ENCODE measurements around the gene PRAMEF1.
"Not testable (repeated sequence)": the region's sequence is repeated elsewhere in the genome, so short reads cannot be mapped to it uniquely, and the experiment has no call there.

The PRAMEF1 gene, protein sequence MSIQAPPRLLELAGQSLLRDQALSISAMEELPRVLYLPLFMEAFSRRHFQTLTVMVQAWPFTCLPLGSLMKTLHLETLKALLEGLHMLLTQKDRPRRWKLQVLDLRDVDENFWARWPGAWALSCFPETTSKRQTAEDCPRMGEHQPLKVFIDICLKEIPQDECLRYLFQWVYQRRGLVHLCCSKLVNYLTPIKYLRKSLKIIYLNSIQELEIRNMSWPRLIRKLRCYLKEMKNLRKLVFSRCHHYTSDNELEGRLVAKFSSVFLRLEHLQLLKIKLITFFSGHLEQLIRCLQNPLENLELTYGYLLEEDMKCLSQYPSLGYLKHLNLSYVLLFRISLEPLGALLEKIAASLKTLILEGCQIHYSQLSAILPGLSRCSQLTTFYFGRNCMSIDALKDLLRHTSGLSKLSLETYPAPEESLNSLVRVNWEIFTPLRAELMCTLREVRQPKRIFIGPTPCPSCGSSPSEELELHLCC

GRCh38 chr1:12791097-12791496 is at the start of gene PRAMEF1:
Gene PRAMEF1, plus strand, starts transcription at chr1:12791397. Its CDS starts 1,831 bp downstream, at chr1:12793228.
- not testable (repeated sequence) for DNase-seq

- DNase-seq: no peak
Measured at GRCh38 chr1:12741946-12742345, 49.3 kb upstream of the PRAMEF1 start.

DNA sequence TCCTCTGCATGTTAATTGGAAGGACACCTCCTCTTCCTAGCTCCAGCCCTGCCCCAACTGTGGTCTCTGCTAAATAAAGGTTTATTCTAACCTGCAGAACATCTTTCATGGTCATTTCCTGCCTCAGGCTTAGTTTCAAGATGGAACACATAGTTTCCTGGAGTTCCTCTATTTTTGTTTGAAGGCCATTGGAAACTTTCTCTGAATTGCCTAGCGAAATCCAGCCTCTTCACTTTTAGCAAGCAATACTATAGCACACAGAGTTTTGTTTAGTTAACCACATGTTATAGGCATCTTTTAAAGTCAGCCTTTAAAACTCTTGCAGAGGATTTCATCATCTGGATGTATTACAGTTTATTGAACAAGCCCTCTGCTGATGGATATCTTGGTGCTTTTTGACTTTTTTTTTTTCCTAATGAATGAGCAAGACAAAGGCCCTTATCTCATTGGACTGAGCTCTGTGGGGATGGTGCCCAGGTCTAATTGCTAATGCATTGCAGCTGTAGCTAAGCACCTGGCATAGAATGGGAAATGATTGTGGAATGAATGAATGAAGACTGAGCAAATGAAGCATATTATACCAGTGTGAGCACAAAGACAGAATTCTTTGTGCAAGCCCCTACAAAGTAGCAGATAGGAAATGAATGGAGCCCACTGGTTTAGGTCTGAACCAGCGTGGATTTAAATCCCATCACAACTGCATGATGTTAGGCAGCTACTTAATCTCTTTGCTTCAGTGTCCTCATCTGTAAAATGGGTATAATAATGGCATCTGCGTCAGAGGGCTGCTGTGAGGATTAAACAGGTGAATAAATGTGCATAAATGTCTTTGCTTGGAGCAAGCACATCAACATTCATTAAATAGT is 45.8 kb upstream of the PRAMEF1 start:
- DNase-seq: no peak

GRCh38 chr1:12745992-12746323 is 45.2 kb upstream of the PRAMEF1 start, which contains the start of gene CFAP107:
Gene CFAP107, plus strand, starts transcription at chr1:12746200. Its CDS starts 231 bp downstream, at chr1:12746431.
- DNase-seq: no peak

DNA sequence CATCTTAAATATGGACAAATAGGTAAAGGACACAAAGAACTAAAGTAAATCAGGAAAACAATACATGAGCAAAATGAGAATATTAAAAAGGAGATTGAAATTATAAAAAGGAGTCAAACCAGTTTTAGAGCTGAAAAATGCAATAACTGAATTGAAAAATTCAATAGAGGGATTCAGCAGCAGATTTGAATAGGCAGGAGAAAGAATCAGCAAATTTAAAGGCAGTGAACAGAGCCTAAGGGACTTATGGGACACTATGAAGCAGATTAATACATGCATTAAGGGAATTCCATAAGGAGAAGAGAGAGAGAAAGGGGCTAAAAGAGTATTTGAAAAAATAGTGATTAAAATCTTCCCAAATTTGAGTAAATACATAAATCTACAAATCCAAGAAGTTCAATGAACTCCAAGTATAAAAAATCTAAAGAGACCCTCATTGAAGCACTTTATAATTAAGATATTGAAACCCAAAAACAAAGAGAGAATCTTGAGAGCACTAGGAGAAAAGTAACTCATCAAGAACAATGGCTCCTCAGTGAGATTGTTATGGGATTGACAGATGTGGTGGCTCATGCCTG is 42.3 kb upstream of the PRAMEF1 start:
- DNase-seq: no peak

GRCh38 chr1:12754738-12755137 is 36.5 kb upstream of the PRAMEF1 start:
- DNase-seq: no peak

- no peak for DNase-seq
Measured at GRCh38 chr1:12756273-12756672, 34.9 kb upstream of the PRAMEF1 start.

DNA sequence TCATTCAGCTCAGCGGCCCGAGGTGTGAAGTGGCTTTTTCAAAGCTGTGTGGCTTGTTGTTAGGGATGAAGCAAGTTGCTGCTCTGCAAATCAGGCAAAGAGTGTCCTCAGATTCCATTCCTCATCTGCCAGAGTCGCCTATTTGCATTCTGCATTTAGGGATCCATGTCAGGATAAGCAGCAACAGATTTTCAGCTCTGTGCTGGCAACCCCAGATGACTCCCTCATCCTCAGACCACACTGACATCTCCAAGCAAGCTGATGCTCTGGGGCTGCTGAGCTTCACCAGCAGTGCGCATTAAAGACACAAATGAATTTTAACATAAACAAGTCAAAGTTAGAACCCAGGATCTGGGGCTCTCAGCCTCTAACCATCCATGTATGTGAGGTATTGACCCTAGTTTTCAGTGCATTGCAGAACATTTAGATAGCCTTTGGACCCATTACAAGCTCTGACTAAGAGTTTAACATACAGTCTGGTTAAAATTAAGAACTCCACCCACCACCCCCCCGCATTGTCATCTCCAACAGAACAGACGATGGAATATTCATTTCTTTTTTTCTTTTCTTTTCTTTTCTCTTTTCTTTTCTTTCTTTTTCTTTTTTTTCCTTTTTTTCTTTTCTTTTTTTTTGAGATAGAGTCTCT is 34.3 kb upstream of the PRAMEF1 start:
- DNase-seq: no peak

DNA sequence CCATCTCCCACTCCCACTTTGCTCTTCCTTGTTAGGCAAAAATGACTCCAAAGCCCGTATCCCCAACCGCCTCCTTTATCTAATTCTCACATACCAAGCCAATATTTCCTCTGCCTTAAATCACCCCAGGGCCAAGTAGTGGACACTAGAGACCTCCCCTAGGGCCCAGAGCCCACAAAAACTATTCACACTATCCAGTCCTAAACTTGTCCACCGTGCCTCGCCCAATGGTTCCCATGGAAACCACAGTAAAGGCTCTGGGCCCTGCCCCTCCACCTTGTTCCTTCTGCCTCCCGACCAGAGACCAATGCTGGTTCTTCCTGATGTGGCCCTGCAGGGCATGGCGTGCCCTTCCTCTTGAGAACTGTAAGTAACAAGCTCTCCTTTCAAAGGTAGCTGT is 33.4 kb upstream of the PRAMEF1 start:
- DNase-seq: no peak

DNA sequence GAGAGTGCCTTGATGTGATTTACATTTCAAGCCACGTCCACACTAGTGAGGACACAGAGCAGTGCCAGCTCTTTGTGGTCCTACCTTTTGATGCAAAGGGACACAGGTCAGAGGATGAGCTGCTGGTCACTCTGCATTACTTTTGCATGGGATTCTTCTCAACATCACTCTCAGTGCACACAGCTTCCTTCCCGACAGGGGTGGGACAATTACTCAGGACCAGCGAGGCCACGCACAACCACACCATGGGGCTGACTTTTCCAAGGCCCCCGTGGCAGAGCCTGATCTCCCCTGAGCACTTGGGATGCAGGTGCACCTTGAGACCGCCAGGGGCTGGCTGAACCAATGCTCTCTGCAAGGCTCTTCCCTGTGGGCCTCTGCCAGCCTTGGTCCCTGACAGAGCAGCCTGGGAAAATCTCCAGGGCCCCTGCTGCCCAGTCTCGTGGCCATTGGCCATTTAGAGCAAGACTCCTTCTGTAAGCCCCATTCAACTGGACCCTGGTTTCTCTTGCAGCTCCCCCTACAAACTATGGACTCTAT is 30.9 kb upstream of the PRAMEF1 start:
- no peak for DNase-seq

- DNase-seq: no peak
Measured at GRCh38 chr1:12761781-12762180, 29.4 kb upstream of the PRAMEF1 start.

GRCh38 chr1:12762766-12763165 is 28.4 kb upstream of the PRAMEF1 start:
- no peak for DNase-seq

GRCh38 chr1:12763479-12763878 is 27.7 kb upstream of the PRAMEF1 start:
- no peak for DNase-seq

- no peak for DNase-seq
Measured at GRCh38 chr1:12764016-12764415, 27.2 kb upstream of the PRAMEF1 start.

DNA sequence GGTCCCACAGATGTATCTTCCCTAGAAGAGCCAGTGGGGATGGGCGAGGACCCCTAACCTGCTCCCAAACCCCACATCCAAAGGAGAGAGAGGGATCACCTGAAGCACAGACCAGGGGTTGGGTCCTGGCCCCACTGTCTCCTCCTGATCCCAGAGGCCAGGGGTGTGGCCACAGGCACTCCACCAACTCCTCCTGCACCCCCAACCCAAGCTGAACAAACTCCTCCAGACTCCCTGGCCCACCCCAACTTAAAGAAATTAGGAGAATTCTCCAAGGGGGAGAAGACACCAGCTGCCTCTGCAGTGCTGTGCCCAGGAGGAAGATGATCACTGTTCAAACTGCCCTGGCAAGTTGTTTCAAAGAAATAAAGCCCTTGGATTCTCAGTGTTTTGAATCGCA is 22.2 kb upstream of the PRAMEF1 start:
- no peak for DNase-seq

DNA sequence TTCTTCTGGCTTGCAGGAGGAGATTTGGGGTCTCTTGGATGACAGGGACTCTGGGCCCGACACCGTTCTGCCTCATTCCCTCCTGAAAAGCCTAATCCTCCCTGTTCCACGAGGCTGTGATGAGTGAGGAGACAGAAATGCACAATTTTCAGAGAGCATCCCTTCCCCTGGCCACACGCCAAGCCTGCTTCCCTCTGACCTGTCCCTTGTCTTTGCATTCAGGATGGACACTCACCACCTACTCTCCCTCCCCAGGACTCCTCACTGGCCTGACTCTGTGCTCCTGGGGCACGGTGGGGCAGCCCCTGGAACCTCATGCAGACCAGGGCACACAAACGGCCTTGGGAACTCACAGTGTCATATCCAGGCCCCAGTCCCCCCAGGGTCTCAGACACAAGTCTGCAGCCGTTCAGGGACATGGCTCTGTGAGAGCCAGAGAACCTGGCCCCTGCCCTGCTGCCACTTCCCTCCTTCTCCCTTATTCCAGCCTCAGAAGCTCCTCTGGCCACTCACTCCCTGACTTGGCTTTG is 21.2 kb upstream of the PRAMEF1 start:
- no peak for DNase-seq

DNA sequence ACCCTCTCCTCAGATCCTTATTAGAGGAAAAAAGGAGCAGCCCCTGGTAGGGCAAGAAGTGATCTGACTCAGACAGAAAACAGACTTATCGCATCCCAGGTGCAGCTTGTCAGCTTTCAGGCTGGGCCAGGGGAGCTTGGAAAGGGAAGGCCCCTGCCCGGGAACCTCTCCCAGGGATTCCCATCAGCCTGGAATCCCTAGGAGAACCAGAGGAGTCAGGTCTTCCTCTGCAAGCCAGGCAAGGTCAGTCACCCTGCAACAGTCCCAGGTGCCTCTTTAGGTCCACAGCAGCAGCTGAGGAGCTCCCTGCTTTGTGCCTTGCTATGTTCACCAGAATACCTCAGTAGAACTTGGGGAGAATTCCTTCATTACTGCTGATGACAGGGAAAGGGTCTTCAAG is 20.6 kb upstream of the PRAMEF1 start:
- no peak for DNase-seq

GRCh38 chr1:12771186-12771585 is 20.0 kb upstream of the PRAMEF1 start:
- DNase-seq: no peak

DNA sequence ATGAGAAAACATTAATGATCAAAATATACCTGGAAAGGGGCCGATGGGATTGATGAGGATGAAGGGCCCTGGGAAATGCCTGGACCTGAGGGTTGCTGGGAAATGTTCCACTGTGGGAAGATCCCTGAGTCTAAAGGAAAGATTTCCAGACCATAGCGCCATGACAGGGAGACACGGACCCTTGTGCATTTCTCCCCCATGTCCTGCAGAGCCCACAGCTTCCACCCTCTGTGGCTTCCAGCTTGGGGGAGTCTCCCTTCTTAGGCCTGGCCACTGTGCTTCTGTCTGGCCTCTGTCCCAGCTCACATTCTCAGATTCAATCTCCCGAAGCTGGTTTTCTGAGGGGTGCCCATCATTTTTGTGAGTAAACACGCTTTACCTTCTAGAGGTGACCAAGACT is 18.7 kb upstream of the PRAMEF1 start:
- DNase-seq: no peak

DNA sequence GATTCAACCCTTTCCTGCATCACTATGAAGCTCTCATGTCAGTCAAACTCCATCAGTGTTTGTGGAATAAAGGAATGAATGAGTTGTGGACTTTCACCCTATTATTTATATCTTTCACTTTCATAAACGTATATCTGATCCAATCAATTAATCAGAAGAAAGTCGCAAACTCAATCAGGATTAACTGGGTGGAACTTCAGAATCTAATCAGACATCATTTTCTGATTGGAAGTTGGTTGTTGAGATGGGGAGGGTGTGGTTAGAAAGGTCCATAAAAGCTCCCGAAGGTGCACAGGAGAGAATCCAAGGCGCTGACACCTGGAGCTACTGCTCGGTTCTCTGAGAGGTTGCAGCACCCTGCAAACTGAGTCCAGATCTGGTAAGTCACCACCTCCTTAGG is 17.8 kb upstream of the PRAMEF1 start, which contains the start of gene PRAMEF12:
Gene PRAMEF12, plus strand, starts transcription at position 301 of the 400 bp plus-strand sequence. CDS start 1,130 bp downstream, outside the sequence.
- no peak for DNase-seq

DNA sequence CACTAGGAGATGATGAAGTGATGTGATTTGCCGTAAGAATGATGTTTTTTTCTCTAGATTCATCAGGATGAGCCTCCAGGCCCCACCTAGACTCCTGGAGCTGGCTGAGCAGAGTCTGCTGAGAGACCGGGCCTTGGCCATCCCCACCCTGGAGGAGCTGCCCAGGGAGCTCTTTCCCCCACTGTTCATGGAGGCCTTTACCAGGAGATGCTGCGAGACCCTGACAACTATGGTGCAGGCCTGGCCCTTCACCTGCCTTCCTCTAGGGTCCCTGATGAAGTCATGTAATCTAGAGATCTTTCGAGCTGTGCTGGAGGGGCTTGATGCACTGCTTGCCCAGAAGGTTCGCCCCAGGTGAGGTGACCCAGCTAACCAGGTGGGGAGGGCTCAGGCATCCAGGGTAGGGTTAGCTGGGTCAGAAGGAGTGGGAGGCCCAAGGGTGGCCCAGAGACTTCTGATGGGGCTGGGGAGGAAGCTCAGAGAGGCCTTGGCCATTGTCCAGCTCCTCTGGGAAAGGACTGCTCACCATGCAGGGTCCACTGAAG is 16.3 kb upstream of the PRAMEF1 start:
- DNase-seq: no peak

DNA sequence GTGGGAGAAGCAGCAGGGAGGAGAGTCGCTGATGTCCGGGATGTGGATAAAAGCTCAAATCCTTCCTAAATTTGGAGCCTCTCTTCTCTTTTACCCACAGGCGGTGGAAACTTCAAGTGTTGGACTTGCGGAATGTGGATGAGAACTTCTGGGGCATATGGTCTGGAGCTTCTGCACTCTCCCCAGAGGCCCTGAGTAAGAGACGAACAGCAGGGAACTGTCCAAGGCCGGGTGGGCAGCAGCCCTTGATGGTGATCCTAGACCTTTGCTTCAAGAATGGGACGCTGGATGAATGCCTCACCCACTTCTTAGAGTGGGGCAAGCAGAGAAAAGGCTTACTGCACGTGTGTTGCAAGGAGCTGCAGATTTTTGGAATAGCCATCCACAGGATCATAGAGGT is 15.8 kb upstream of the PRAMEF1 start:
- DNase-seq: no peak
